Ovary (tissue), 9 donors: ENCODE data around the gene PAQR7. TPM values are rescaled to one million over a fixed set of nuclear protein-coding genes. Genes with fewer than 3 reads are reported as not detected.

Source experiments
- DNase-seq, 5 donors: peaks; one replicate each; pipeline ENCODE4 v3.0.0-alpha.2; 2019 to 2020
- H3K27ac ChIP-seq, 2 donors: fragments of 200-600 bp; one replicate each; pipeline versions ENCODE4 v1.5.1 to v1.8.0; 2019 to 2022
- H3K27me3 ChIP-seq: fragments of 200-600 bp; one replicate; pipeline ENCODE4 v1.8.0; 2022
- H3K36me3 ChIP-seq: fragments of 200-600 bp; sonication (generic); one replicate; pipeline ENCODE4 v1.5.1; 2019
- H3K4me1 ChIP-seq: one replicate; pipeline ENCODE4 v1.8.1; 2013; ENCODE audit warnings: mild to moderate bottlenecking, moderate library complexity; ENCODE audit not compliant: insufficient read depth
- H3K4me3 ChIP-seq: fragments of 200-600 bp; sonication (generic); one replicate; pipeline ENCODE4 v1.5.1; 2017
- H3K9me3 ChIP-seq, 2 donors: fragments of 200-600 bp in 1 of 2; sonication (generic) in 1 of 2; one replicate each; pipeline versions ENCODE4 v1.5.1 to v1.8.1; 2013 to 2019; ENCODE audit warnings: mild to moderate bottlenecking in 1 of 2, moderate library complexity in 1 of 2
- CTCF ChIP-seq, 3 donors: fragments of 450-650 bp in 2 of 3; fragments of 200-600 bp in 1 of 3; IDR thresholded peaks; one replicate each; pipeline versions ENCODE4 v1.5.1 to v1.8.0; 2016 to 2022; ENCODE audit warnings: antibody characterized with exemption in 3 of 3, mild to moderate bottlenecking in 1 of 3
- EP300 ChIP-seq: sonication (generic); formaldehyde crosslinking; IDR thresholded peaks from one replicate; pipeline ENCODE4 v1.6.1; 2017; ENCODE audit warnings: antibody characterized with exemption
- POLR2A ChIP-seq: fragments of 450-650 bp; IDR thresholded peaks from one replicate; pipeline ENCODE4 v1.6.1; 2017; ENCODE audit warnings: antibody characterized with exemption, mild to moderate bottlenecking, moderate library complexity
- WGBS, 3 donors: extraction: QIAGEN DNeasy Blood & Tissue Kit in 1 of 3; methylation state at CpG; one replicate each; pipeline versions ENCODE4 v1.1.5 to v1.1.7; 2013 to 2017; 5-methylcytosine and 5-hydroxymethylcytosine counted together
- intact Hi-C, 4 donors: fragments of 100-400 bp; cut with DNase I; formaldehyde crosslinking; loops; one replicate each; pipeline versions ENCODE4 v1.11.0 to v1.15.1; 2022 to 2023
- polyA plus RNA-seq, 2 donors: library from polyadenylated mRNA; stranded (reverse); fragments of 200-250 nt in 1 of 2; fragments of 350-450 nt in 1 of 2; fragmentation: Illumina TruSeq in 1 of 2; extraction: RNeasy Lipid Tissue Mini Kit (QIAGEN cat#74804) in 1 of 2; gene quantifications; one replicate each; pipeline ENCODE4 v1.2.3, GENCODE V29; 2013 to 2014
- total RNA-seq, 7 donors: library from RNA; depleted of rRNA in 2 of 7; stranded (reverse); fragments of >200 nt in 2 of 7; fragmentation: NEBNext Ultra II Directional in 3 of 7; extraction: Animal tissue kit (Norgen Biotek cat#: 25700) in 3 of 7; gene quantifications; one replicate each; pipeline versions ENCODE4 v1.1.0 to v1.2.4, GENCODE V29; 2016 to 2023
- donor health status: DM: no; HTN: no; CAD: no; lungs with moderate emphysema.
- donor health status: DM: no; HTN: no; CAD: no.
- donor health status: Bipolar disorder and iron deficiency.
- donor health status: DM: yes; HTN: yes; CAD: no.
- donor health status: DM: no; HTN: no; CAD: no.
- donor health status: DM: yes; HTN: yes; CAD: no.

PAQR7 gene
- total and polyA plus RNA-seq, 9 donors: 8.6 to 98.1 (median 57.7) TPM

DNA sequence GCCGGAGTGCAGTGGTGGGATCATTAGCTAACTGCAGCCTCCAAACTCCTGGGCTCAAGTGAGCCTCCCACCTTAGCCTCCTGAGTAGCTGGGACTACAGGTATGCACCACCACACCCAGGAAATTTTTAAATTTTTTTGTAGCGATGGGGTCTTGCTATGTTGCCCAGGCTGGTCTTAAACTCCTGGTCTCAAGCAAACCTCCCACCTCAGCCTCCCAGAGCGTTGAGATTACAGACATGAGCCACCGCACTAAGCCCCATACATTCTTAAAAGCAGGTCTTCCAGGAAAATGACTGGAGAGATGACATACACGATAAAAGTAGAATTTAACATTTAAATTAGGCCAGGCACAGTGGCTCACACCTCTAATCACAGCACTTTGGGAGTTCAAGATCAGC lies 42.4 kb downstream of the PAQR7 start:
- H3K4me3 ChIP-seq: no peak overlapping the region
- no peak for TF ChIP-seq CTCF (IDR thresholded peaks at IDR 0.05)
- no peak for TF ChIP-seq POLR2A
- TF ChIP-seq EP300: no peak
- 94 to 96% (median 95%) methylated on average over 5 of the region's 5 CpGs for WGBS, 3 donors
- no peak overlapping the region for H3K27ac ChIP-seq
- no peaks in the 10 kb centered on the region for H3K27me3 ChIP-seq
- H3K9me3 ChIP-seq: no peaks in the 10 kb centered on the region
- H3K4me1 ChIP-seq: peaks cover 2% of the 10 kb centered on the region
- H3K36me3 ChIP-seq: no peaks in the 10 kb centered on the region
- DNase-seq: no peak
- intact Hi-C loops: no loop called here

- Histone ChIP-seq H3K4me1 (peaks cover 2% of the 10 kb centered on the region), H3K9me3 (no peaks in the 10 kb centered on the region), H3K27me3 (no peaks in the 10 kb centered on the region), H3K36me3 (no peaks in the 10 kb centered on the region), H3K27ac (no peak overlapping the region), H3K4me3 (no peak overlapping the region)
- TF ChIP-seq CTCF (IDR thresholded peaks at IDR 0.05): no peak
- no peak for TF ChIP-seq EP300
- TF ChIP-seq POLR2A: no peak
- intact Hi-C loops: no loop called here
- DNase-seq: no peak
- WGBS, 3 donors: 66 to 78% (median 72%) methylated on average over 6 of the region's 6 CpGs
Measured at GRCh38 chr1:25832336-25833037, 43.0 kb downstream of the PAQR7 start.

- Histone ChIP-seq H3K4me3 (no peak overlapping the region), H3K9me3 (no peaks in the 10 kb centered on the region), H3K4me1 (peaks cover 2% of the 10 kb centered on the region), H3K27me3 (no peaks in the 10 kb centered on the region), H3K27ac (no peak overlapping the region), H3K36me3 (no peaks in the 10 kb centered on the region)
- TF ChIP-seq POLR2A: no peak
- no peak for TF ChIP-seq EP300
- TF ChIP-seq CTCF (IDR thresholded peaks at IDR 0.05): no peak
- intact Hi-C loops: no loop called here
- DNase-seq: no peak
- 62 to 69% (median 63%) methylated on average over 5 of the region's 5 CpGs for WGBS, 3 donors
Measured at GRCh38 chr1:25831569-25832196, 43.8 kb downstream of the PAQR7 start.

- Histone ChIP-seq H3K36me3 (no peaks in the 10 kb centered on the region), H3K4me1 (no peaks in the 10 kb centered on the region), H3K9me3 (no peaks in the 10 kb centered on the region), H3K27ac (no peak overlapping the region), H3K27me3 (no peaks in the 10 kb centered on the region), H3K4me3 (no peak overlapping the region)
- intact Hi-C loops: loop anchor here in 2 of 4 donors (10.0 kb wide), 2 partner anchors 46 to 176 kb away; partner anchors contain the start of gene PAQR7 (in 2 of the 2)
- 49 to 73% (median 71%) methylated on average over 1 of the region's 1 CpG for whole genome bisulfite sequencing, 3 donors
- no peak for DNase-seq
- no peak for TF ChIP-seq POLR2A
- no peak for TF ChIP-seq EP300
- TF ChIP-seq CTCF (IDR thresholded peaks at IDR 0.05): no peak
Measured at GRCh38 chr1:25829046-25829445, 46.5 kb downstream of the PAQR7 start.
